Upper lobe of left lung (tissue), 4 donors: Measurements from ENCODE around the gene DSE.

Source experiments
- CTCF ChIP-seq, 6 experiments: fragments of 450-650 bp in 4 of 6; fragments of 200-600 bp in 2 of 6; sonication (generic) in 2 of 6; IDR thresholded peaks; one replicate each; pipeline ENCODE4 v1.5.1; 2016 to 2019; ENCODE audit warnings: antibody characterized with exemption in 6 of 6
- EP300 ChIP-seq, 4 donors: sonication (generic); formaldehyde crosslinking; IDR thresholded peaks; one replicate each; pipeline ENCODE4 v1.5.1; 2017; ENCODE audit warnings: antibody characterized with exemption in 4 of 4, control low read depth in 2 of 4
- POLR2A ChIP-seq, 4 donors: fragments of 450-650 bp; IDR thresholded peaks; one replicate each; pipeline ENCODE4 v1.5.1; 2016 to 2017; ENCODE audit warnings: antibody characterized with exemption in 4 of 4, mild to moderate bottlenecking in 2 of 4
- POLR2AphosphoS5 ChIP-seq, 2 donors: sonication (generic); formaldehyde crosslinking; IDR thresholded peaks; one replicate each; pipeline ENCODE4 v1.5.1; 2017; ENCODE audit warnings: antibody characterized with exemption in 2 of 2

- TF ChIP-seq POLR2A (IDR thresholded peaks at IDR 0.05) = no peak
- TF ChIP-seq CTCF (IDR thresholded peaks at IDR 0.05) = no peak
- TF ChIP-seq POLR2AphosphoS5 (IDR thresholded peaks at IDR 0.05) = no peak
- no peak for TF ChIP-seq EP300 (IDR thresholded peaks at IDR 0.05)
These were observed 16.0 kb downstream of the DSE start for GRCh38 chr6:116386581-116387299.
